ENCODE data around the gene MEGF11.

GRCh38 chr15:66110864-66111263, 142.7 kb downstream of the MEGF11 start:
- TF ChIP-seq, protein P1, sequence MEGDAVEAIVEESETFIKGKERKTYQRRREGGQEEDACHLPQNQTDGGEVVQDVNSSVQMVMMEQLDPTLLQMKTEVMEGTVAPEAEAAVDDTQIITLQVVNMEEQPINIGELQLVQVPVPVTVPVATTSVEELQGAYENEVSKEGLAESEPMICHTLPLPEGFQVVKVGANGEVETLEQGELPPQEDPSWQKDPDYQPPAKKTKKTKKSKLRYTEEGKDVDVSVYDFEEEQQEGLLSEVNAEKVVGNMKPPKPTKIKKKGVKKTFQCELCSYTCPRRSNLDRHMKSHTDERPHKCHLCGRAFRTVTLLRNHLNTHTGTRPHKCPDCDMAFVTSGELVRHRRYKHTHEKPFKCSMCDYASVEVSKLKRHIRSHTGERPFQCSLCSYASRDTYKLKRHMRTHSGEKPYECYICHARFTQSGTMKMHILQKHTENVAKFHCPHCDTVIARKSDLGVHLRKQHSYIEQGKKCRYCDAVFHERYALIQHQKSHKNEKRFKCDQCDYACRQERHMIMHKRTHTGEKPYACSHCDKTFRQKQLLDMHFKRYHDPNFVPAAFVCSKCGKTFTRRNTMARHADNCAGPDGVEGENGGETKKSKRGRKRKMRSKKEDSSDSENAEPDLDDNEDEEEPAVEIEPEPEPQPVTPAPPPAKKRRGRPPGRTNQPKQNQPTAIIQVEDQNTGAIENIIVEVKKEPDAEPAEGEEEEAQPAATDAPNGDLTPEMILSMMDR (IDR thresholded peaks at IDR 0.05; ENCODE audit: low read depth, low read length): no peak
- TF ChIP-seq EZH2phosphoT487 (IDR thresholded peaks at IDR 0.05; ENCODE audit: low read depth): no peak

Measured in OCI-LY3 (cell line).